ENCODE measurements around the gene DDOST. TPM values are rescaled to one million over a fixed set of nuclear protein-coding genes. Genes with fewer than 3 reads are reported as not detected.
A peak's percentile ranks its signal among the peaks of the same experiment; 100 is the strongest.

The DDOST gene
- total RNA-seq, 1 experiment from 2014 or later = 238 TPM

GRCh38 chr1:20652300-20652699, 8.9 kb downstream of the DDOST start:
- H3K4me1 ChIP-seq (ENCODE audit: insufficient read depth, low read length, poor library complexity, severe bottlenecking) = no peaks in the 10 kb centered on the region
- ChIA-PET CTCF (no interaction called here), POLR2A (ENCODE audit: low non-redundant PET) (no interaction called here)
- H3K4me3 ChIP-seq (ENCODE audit: low read depth, low read length, poor library complexity, severe bottlenecking) = no peak overlapping the region
- H3K9me3 ChIP-seq (ENCODE audit: low read depth, low read length, poor library complexity, severe bottlenecking) = no peaks in the 10 kb centered on the region
- TF ChIP-seq EZH2 (IDR thresholded peaks at IDR 0.05; ENCODE audit: borderline replicate concordance, low read depth, low read length, poor library complexity, severe bottlenecking) (no peak), CTCF (conservative IDR thresholded peaks at IDR 0.05; ENCODE audit: low read depth, low read length) (no peak)
- H3K27me3 ChIP-seq (replicated peaks; ENCODE audit: insufficient read depth, low read depth, low read length, poor library complexity) = no peaks in the 10 kb centered on the region
- no peak for DNase-seq (ENCODE audit: low spot score)
- BruUV-seq (replicated peaks) = TSS peak; percentile 80
- intact Hi-C loops (cut with micrococcal nuclease; ENCODE audit: unreplicated experiment) = no loop called here
- H3K27ac ChIP-seq (ENCODE audit: low read depth, low read length, poor library complexity, severe bottlenecking) = no peak overlapping the region
- H3K36me3 ChIP-seq (ENCODE audit: insufficient read depth, low read length, poor library complexity, severe bottlenecking) = peaks cover 55% of the 10 kb centered on the region

GRCh38 chr1:20648946-20649345, 12.2 kb downstream of the DDOST start:
- no TSS peak for BruUV-seq (replicated peaks)
- POLR2A ChIA-PET (ENCODE audit: low non-redundant PET) = no interaction called here
- intact Hi-C loops (cut with micrococcal nuclease; ENCODE audit: unreplicated experiment) = no loop called here
- Histone ChIP-seq H3K4me1 (ENCODE audit: insufficient read depth, low read length, poor library complexity, severe bottlenecking) (no peaks in the 10 kb centered on the region), H3K4me3 (ENCODE audit: low read depth, low read length, poor library complexity, severe bottlenecking) (no peak overlapping the region), H3K9me3 (ENCODE audit: low read depth, low read length, poor library complexity, severe bottlenecking) (no peaks in the 10 kb centered on the region), H3K27me3 (replicated peaks; ENCODE audit: insufficient read depth, low read depth, low read length, poor library complexity) (no peaks in the 10 kb centered on the region), H3K36me3 (ENCODE audit: insufficient read depth, low read length, poor library complexity, severe bottlenecking) (peaks cover 27% of the 10 kb centered on the region), H3K27ac (ENCODE audit: low read depth, low read length, poor library complexity, severe bottlenecking) (no peak overlapping the region)
- no peak for TF ChIP-seq EZH2 (IDR thresholded peaks at IDR 0.05; ENCODE audit: borderline replicate concordance, low read depth, low read length, poor library complexity, severe bottlenecking)
- TF ChIP-seq CTCF (conservative IDR thresholded peaks at IDR 0.05; ENCODE audit: low read depth, low read length) = no peak
- no peak for DNase-seq (ENCODE audit: low spot score)
- CTCF ChIA-PET = no interaction called here

GRCh38 chr1:20648438-20648837, 12.7 kb downstream of the DDOST start:
- no peaks in the 10 kb centered on the region for H3K27me3 ChIP-seq (replicated peaks; ENCODE audit: insufficient read depth, low read depth, low read length, poor library complexity)
- BruUV-seq (replicated peaks) = no TSS peak
- intact Hi-C loops (cut with micrococcal nuclease; ENCODE audit: unreplicated experiment) = no loop called here
- no peaks in the 10 kb centered on the region for H3K9me3 ChIP-seq (ENCODE audit: low read depth, low read length, poor library complexity, severe bottlenecking)
- peaks cover 22% of the 10 kb centered on the region for H3K36me3 ChIP-seq (ENCODE audit: insufficient read depth, low read length, poor library complexity, severe bottlenecking)
- no peak overlapping the region for H3K4me3 ChIP-seq (ENCODE audit: low read depth, low read length, poor library complexity, severe bottlenecking)
- DNase-seq (ENCODE audit: low spot score) = no peak
- no peak for TF ChIP-seq EZH2 (IDR thresholded peaks at IDR 0.05; ENCODE audit: borderline replicate concordance, low read depth, low read length, poor library complexity, severe bottlenecking)
- no peak for TF ChIP-seq CTCF (conservative IDR thresholded peaks at IDR 0.05; ENCODE audit: low read depth, low read length)
- ChIA-PET CTCF (no interaction called here), POLR2A (ENCODE audit: low non-redundant PET) (no interaction called here)
- H3K4me1 ChIP-seq (ENCODE audit: insufficient read depth, low read length, poor library complexity, severe bottlenecking) = no peaks in the 10 kb centered on the region
- H3K27ac ChIP-seq (ENCODE audit: low read depth, low read length, poor library complexity, severe bottlenecking) = no peak overlapping the region
